ENCODE measurements around the gene BCL11A. TPM values are rescaled to one million over a fixed set of nuclear protein-coding genes. Genes with fewer than 3 reads are reported as not detected.
A peak's percentile ranks its signal among the peaks of the same experiment; 100 is the strongest.

Gene BCL11A
- polyA plus RNA-seq, 2 of the 4 experiments (the other 2 are of a cell fraction), result 0.12 to 0.13 TPM

- TF ChIP-seq, protein P1, sequence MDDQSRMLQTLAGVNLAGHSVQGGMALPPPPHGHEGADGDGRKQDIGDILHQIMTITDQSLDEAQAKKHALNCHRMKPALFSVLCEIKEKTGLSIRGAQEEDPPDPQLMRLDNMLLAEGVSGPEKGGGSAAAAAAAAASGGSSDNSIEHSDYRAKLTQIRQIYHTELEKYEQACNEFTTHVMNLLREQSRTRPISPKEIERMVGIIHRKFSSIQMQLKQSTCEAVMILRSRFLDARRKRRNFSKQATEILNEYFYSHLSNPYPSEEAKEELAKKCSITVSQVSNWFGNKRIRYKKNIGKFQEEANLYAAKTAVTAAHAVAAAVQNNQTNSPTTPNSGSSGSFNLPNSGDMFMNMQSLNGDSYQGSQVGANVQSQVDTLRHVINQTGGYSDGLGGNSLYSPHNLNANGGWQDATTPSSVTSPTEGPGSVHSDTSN (IDR thresholded peaks at IDR 0.05), result no peak
- TF ChIP-seq KDM1A (IDR thresholded peaks at IDR 0.05; ENCODE audit: low read depth), result no peak
Measured at GRCh38 chr2:60602388-60602787, 48.9 kb upstream of the BCL11A start (continued).

DNA sequence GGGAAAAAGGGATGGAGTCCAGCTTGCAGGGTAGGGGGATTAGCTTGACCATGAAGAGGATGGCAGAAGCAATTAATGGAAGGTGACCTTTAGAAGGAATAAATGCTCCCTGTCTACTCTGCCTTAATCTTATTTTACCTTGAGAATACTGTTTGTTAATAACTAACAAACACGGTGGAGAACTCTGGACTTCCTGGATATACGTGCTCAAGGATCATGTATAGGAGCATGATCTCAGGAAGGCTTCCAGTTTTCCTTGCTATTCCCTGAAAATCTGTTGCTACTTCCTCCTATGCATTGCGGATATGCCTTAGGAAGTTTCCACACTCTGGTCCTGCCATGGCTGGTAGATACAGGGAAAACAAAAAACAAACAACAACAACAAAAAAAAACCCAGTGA, 44.8 kb upstream of the BCL11A start:
- H3K4me2 ChIP-seq, result no peak overlapping the region
- H3K27ac ChIP-seq, result no peak overlapping the region
- ChIA-PET CTCF (interaction anchor here (0.6 to 4.6 kb wide), 5 partner anchors 13 to 48 kb away, joined by 3 to 28 read pairs (median 4); no protein-coding TSS in a partner anchor), POLR2A (no interaction called here)
- H3K9me3 ChIP-seq, result 0 out of 3 replicates have a peak, but pooled peaks cover 2% of the 10 kb centered on the region
- FAIRE-seq, result no peak
- no peak for ATAC-seq
- DNase-seq (ENCODE audit: low read depth in 1 of 2, low spot score in 1 of 2), result no peak
- TF ChIP-seq ZFP36 (IDR thresholded peaks at IDR 0.05; ENCODE audit: borderline replicate concordance, partially characterized antibody), result no peak
- TF ChIP-seq, protein P1 (IDR thresholded peaks at IDR 0.05), result no peak
- TF ChIP-seq EHF (CRISPR knock-in tag; IDR thresholded peaks at IDR 0.05), result no peak
- no peak for TF ChIP-seq FOXS1 (CRISPR knock-in tag; IDR thresholded peaks at IDR 0.05)
- TF ChIP-seq JUN (IDR thresholded peaks at IDR 0.05), result no peak
- no peak for TF ChIP-seq HDAC2 (IDR thresholded peaks at IDR 0.05)
- TF ChIP-seq, protein P2, sequence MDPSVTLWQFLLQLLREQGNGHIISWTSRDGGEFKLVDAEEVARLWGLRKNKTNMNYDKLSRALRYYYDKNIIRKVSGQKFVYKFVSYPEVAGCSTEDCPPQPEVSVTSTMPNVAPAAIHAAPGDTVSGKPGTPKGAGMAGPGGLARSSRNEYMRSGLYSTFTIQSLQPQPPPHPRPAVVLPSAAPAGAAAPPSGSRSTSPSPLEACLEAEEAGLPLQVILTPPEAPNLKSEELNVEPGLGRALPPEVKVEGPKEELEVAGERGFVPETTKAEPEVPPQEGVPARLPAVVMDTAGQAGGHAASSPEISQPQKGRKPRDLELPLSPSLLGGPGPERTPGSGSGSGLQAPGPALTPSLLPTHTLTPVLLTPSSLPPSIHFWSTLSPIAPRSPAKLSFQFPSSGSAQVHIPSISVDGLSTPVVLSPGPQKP (IDR thresholded peaks at IDR 0.05; ENCODE audit: low read depth, low read length), result no peak
- TF ChIP-seq ZSCAN20 (CRISPR knock-in tag; IDR thresholded peaks at IDR 0.05), result no peak
- no peak for TF ChIP-seq RNF2 (IDR thresholded peaks at IDR 0.05; ENCODE audit: borderline replicate concordance, low read depth)
- no peak for TF ChIP-seq BHLHE40 (IDR thresholded peaks at IDR 0.05; ENCODE audit: low read depth, low read length)
- no peak for TF ChIP-seq KDM1A (IDR thresholded peaks at IDR 0.05; ENCODE audit: low read depth)
- TF ChIP-seq TFCP2L1 (CRISPR knock-in tag; IDR thresholded peaks at IDR 0.05), result no peak
- TF ChIP-seq CBX8 (IDR thresholded peaks at IDR 0.05), result no peak
- no peak for TF ChIP-seq FOSL2 (IDR thresholded peaks at IDR 0.05)
- TF ChIP-seq FOSL2 (CRISPR knock-in tag; IDR thresholded peaks at IDR 0.05), result no peak
- no peak for TF ChIP-seq NFE2L2 (conservative IDR thresholded peaks at IDR 0.05; ENCODE audit: low read length)
- TF ChIP-seq, protein P3, sequence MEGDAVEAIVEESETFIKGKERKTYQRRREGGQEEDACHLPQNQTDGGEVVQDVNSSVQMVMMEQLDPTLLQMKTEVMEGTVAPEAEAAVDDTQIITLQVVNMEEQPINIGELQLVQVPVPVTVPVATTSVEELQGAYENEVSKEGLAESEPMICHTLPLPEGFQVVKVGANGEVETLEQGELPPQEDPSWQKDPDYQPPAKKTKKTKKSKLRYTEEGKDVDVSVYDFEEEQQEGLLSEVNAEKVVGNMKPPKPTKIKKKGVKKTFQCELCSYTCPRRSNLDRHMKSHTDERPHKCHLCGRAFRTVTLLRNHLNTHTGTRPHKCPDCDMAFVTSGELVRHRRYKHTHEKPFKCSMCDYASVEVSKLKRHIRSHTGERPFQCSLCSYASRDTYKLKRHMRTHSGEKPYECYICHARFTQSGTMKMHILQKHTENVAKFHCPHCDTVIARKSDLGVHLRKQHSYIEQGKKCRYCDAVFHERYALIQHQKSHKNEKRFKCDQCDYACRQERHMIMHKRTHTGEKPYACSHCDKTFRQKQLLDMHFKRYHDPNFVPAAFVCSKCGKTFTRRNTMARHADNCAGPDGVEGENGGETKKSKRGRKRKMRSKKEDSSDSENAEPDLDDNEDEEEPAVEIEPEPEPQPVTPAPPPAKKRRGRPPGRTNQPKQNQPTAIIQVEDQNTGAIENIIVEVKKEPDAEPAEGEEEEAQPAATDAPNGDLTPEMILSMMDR (IDR thresholded peaks at IDR 0.05), result no peak
- TF ChIP-seq, protein P4, sequence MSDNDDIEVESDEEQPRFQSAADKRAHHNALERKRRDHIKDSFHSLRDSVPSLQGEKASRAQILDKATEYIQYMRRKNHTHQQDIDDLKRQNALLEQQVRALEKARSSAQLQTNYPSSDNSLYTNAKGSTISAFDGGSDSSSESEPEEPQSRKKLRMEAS (IDR thresholded peaks at IDR 0.05), result no peak
- WGBS (ENCODE audit: missing lambda C conversion rate), result 20% methylated on average over 3 of the region's 3 CpGs
- H3K4me1 ChIP-seq, result no peaks in the 10 kb centered on the region
- no peak overlapping the region for H3K4me3 ChIP-seq

- WGBS (ENCODE audit: missing lambda C conversion rate), result 0% methylated on average over 2 of the region's 2 CpGs
- ChIA-PET POLR2A (no interaction called here), CTCF (interaction anchor here (0.6 to 4.6 kb wide), 3 partner anchors 15 to 40 kb away, joined by 4 to 28 read pairs (median 4); no protein-coding TSS in a partner anchor)
- FAIRE-seq, result no peak
- DNase-seq (ENCODE audit: low read depth in 1 of 2, low spot score in 1 of 2), result peak in 1 of 2 experiments; percentile 19
- TF ChIP-seq GATA3 (IDR thresholded peaks at IDR 0.05; ENCODE audit: borderline replicate concordance) (no peak), ZFP36 (IDR thresholded peaks at IDR 0.05; ENCODE audit: borderline replicate concordance, partially characterized antibody) (no peak), BCL3 (IDR thresholded peaks at IDR 0.05) (no peak), CBX2 (IDR thresholded peaks at IDR 0.05; ENCODE audit: borderline replicate concordance, low read depth) (no peak), FOSB (CRISPR knock-in tag; IDR thresholded peaks at IDR 0.05) (no peak), ATOH8 (CRISPR knock-in tag; IDR thresholded peaks at IDR 0.05; ENCODE audit: low read depth) (no peak), USF2 (IDR thresholded peaks at IDR 0.05) (no peak), EP300 (IDR thresholded peaks at IDR 0.05) (no peak), JUN (IDR thresholded peaks at IDR 0.05) (no peak), NFE2L2 (conservative IDR thresholded peaks at IDR 0.05; ENCODE audit: low read length) (no peak)
- TF ChIP-seq, protein P1 (IDR thresholded peaks at IDR 0.05), result no peak
- TF ChIP-seq, protein P4 (IDR thresholded peaks at IDR 0.05), result no peak
- no peak overlapping the region for H3K4me3 ChIP-seq
- no peak overlapping the region for H3K4me2 ChIP-seq
- H3K27ac ChIP-seq, result no peak overlapping the region
- no peak; a peak in 2 of 6 replicates for ATAC-seq
- H3K9me3 ChIP-seq, result peaks cover 9% of the 10 kb centered on the region; the same call in 2 of the 3 replicates
- no peaks in the 10 kb centered on the region for H3K4me1 ChIP-seq
Measured at GRCh38 chr2:60597346-60597745, 43.9 kb upstream of the BCL11A start.
